Activated T-cell treated with anti-CD3 and anti-CD28 coated beads, Interleukin-2, amount 50 U/mL, for 72 hours (primary cell): ENCODE results near the gene AGO3. TPM values are rescaled to one million over a fixed set of nuclear protein-coding genes. Genes with fewer than 3 reads are reported as not detected.
A peak's percentile ranks its signal among the peaks of the same experiment; 100 is the strongest.

ENCODE experiments used
- ATAC-seq, 2 donors: fragments of 150-1000 bp; cut with Tn5 transposase; replicated peaks in 1 of 2; 2 replicates each; pipeline ENCODE4 v1.10.0; 2021; ENCODE audit warnings: moderate library complexity in 2 of 2, mild to moderate bottlenecking in 1 of 2
- DNase-seq, 2 donors: peaks; one replicate each; pipeline ENCODE4 v3.0.0; 2021 to 2022; ENCODE audit warnings: mixed read lengths in 1 of 2
- H3K27ac Mint-ChIP-seq: one replicate; pipeline ENCODE4 v1.8.0; 2022; ENCODE audit warnings: mild to moderate bottlenecking, moderate library complexity, mixed read lengths
- H3K27me3 Mint-ChIP-seq: one replicate; pipeline ENCODE4 v1.8.0; 2022; ENCODE audit warnings: low read depth, mixed read lengths
- H3K36me3 Mint-ChIP-seq, 2 donors: one replicate each; pipeline ENCODE4 v1.8.0; 2022; ENCODE audit warnings: mixed read lengths in 2 of 2, mild to moderate bottlenecking in 1 of 2; ENCODE audit not compliant: insufficient read depth in 2 of 2
- H3K4me1 Mint-ChIP-seq: one replicate; pipeline ENCODE4 v1.8.0; 2022; ENCODE audit warnings: low read depth, mixed read lengths
- H3K4me3 Mint-ChIP-seq, 2 donors: one replicate each; pipeline ENCODE4 v1.8.0; 2022; ENCODE audit warnings: mild to moderate bottlenecking in 2 of 2, mixed read lengths in 2 of 2, moderate library complexity in 2 of 2
- H3K9me3 Mint-ChIP-seq, 2 donors: one replicate each; pipeline ENCODE4 v1.8.0; 2022; ENCODE audit warnings: mixed read lengths in 2 of 2
- total RNA-seq, 2 donors: library from RNA; stranded (reverse); gene quantifications; one replicate each; pipeline ENCODE4 v1.2.3, GENCODE V29; 2022

The AGO3 gene
- total RNA-seq, 2 donors from 2014 or later, result 30.1 to 35.9 TPM

DNA sequence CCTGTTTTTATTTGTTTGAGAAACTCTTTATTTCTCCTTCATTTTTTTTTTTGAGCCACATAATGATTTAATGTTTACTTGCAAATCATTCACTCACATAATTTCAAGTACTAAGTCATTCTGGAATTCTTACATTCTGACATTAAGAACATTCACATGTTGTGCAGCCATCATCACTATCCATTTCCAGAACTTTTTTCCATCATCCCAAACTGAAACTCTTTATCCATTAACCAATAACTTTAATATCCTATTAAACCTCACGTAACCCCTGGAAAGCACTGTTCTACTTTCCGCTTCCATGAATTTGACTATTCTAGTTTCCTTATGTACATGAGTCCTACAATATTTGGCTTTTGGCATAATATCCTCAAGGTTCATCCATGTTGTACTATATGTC is 100.5 kb downstream of the AGO3 start:
- DNase-seq, result no peak
- Mint-ChIP-seq H3K9me3 (no peaks in the 10 kb centered on the region), H3K4me3 (no peak overlapping the region), H3K4me1 (no peaks in the 10 kb centered on the region), H3K36me3 (peaks cover 4 to 14% of the 10 kb centered on the region in 2 donors), H3K27me3 (no peaks in the 10 kb centered on the region), H3K27ac (peak overlapping the region; percentile 39)
- no peak for ATAC-seq

DNA sequence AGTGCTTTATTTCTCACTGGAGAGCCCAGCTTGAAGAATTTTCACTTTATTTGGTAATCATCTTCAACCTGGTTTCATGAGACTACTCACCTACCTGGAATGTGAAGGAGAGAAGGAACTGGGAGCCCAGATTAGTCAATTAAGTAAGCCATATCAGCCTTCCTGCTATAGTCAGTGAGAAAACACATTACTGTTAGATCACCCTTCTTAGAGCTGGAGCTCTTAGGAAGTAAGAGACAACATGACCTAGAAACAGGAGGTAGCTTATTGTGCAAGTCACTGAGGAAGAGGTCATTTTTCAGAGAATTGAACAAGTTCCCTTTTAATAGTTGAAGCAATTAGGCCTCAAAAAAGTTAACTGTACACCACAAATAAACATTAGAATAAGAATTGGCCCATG is 103.8 kb downstream of the AGO3 start:
- Mint-ChIP-seq H3K27me3 (no peaks in the 10 kb centered on the region), H3K4me1 (no peaks in the 10 kb centered on the region), H3K36me3 (peaks cover 0 to 6% of the 10 kb centered on the region in 2 donors), H3K27ac (no peak overlapping the region), H3K4me3 (no peak overlapping the region), H3K9me3 (no peaks in the 10 kb centered on the region)
- DNase-seq (no peak), ATAC-seq (no peak)

DNA sequence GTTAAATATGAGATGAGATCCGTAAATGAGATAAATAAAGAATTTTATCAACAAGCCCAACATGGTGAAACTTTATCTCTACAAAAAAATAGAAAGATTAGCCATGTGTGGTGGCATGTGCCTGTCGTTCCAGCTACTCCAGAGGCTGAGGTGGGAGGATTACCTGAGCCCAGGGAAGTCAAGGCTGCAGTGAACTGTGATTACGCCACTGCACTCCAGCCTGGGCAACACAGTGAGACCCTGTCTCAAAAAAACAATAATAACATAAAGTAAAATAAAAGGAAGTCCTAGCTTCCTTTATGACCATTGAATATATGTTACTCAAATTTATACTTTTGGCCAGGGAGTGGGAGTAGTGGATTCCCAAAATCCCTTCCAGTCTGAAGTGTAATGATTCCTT is 104.2 kb downstream of the AGO3 start:
- H3K9me3 Mint-ChIP-seq, result no peaks in the 10 kb centered on the region
- H3K4me1 Mint-ChIP-seq, result no peaks in the 10 kb centered on the region
- no peaks in the 10 kb centered on the region for H3K27me3 Mint-ChIP-seq
- H3K4me3 Mint-ChIP-seq, result no peak overlapping the region
- ATAC-seq, result no peak
- H3K27ac Mint-ChIP-seq, result no peak overlapping the region
- no peak for DNase-seq
- H3K36me3 Mint-ChIP-seq, result peaks cover 0 to 6% of the 10 kb centered on the region in 2 donors

DNA sequence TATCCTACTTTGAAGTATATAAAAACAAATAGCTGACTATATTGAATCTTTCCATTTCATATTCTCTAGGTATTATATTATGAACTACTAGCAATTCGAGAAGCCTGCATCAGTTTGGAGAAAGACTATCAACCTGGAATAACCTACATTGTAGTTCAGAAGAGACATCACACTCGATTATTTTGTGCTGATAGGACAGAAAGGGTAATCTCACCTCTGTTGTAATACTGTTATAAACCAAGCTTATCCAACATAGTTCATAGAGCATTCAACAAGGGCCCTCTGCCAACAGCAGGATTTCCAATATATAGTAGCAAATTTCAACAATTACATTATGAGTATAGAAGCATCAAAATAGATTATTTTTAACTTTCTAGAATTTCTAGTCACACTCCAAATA is 109.3 kb downstream of the AGO3 start:
- DNase-seq (no peak), ATAC-seq (no peak)
- no peak overlapping the region for H3K27ac Mint-ChIP-seq
- no peaks in the 10 kb centered on the region for H3K9me3 Mint-ChIP-seq
- H3K4me3 Mint-ChIP-seq, result no peak overlapping the region
- no peaks in the 10 kb centered on the region for H3K27me3 Mint-ChIP-seq
- H3K4me1 Mint-ChIP-seq, result no peaks in the 10 kb centered on the region
- peaks cover 0 to 4% of the 10 kb centered on the region in 2 donors for H3K36me3 Mint-ChIP-seq

DNA sequence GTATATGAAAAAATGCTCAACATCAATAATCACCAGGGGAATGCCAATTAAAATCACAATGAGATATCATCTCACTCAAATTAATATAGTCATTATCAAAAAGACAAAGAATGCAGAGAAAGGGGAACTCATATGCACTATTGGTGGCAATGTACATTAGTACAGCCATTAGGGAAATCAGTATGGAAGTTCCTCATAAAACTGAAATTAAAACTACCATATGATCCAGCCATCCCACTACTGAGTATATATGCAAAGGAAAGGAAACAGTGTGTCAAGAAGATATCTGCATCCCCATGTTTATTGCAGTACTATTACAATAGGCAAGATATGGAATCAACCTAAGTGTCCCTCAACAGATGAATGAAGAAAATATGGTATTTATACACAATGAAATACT is 120.9 kb downstream of the AGO3 start:
- no peak for DNase-seq
- no peaks in the 10 kb centered on the region for H3K9me3 Mint-ChIP-seq
- no peak for ATAC-seq
- no peaks in the 10 kb centered on the region for H3K4me1 Mint-ChIP-seq
- H3K27ac Mint-ChIP-seq, result no peak overlapping the region
- no peaks in the 10 kb centered on the region for H3K27me3 Mint-ChIP-seq
- peaks cover 6 to 14% of the 10 kb centered on the region in 2 donors for H3K36me3 Mint-ChIP-seq
- H3K4me3 Mint-ChIP-seq, result no peak overlapping the region

DNA sequence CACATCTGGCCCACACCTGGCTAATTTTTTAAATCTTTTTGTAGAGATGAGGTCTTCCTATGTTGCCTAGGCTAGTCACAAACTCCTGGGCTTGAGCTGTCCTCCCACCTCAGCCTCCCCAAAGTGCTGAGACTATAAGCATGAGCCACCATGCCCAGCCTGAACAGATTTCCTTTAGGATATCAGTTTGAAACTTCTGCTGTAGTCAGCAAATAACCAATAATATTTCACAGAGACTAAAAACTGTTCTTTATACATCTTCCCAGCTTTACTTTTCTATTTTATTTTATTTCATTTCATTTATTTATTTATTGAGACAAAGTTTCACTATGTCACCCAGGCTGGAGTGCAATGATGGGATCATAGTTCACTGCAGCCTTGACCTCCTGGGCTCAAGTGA is 123.1 kb downstream of the AGO3 start:
- Mint-ChIP-seq H3K4me1 (no peaks in the 10 kb centered on the region), H3K27me3 (no peaks in the 10 kb centered on the region), H3K9me3 (no peaks in the 10 kb centered on the region), H3K4me3 (no peak overlapping the region), H3K36me3 (peaks cover 1 to 4% of the 10 kb centered on the region in 2 donors), H3K27ac (no peak overlapping the region)
- ATAC-seq, result no peak
- DNase-seq, result no peak

DNA sequence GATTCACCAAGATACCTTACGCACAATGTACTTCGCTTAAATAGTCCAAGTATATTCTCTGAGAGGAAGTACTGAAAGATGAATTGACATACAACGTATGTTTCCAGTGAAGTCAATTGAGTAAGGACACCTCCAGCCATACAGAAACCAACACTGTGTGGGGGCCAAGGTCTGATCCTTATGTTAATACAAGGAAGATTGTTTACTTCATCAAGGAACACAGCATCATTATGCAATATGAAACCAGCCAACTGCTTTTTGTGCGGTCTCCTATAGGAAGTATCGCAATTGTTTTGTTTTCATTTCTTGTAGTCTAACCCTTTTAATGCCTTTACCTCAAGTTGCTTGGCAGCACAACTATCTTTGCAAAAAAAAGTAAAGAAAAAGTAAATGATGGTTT is 124.8 kb downstream of the AGO3 start:
- Mint-ChIP-seq H3K4me1 (no peaks in the 10 kb centered on the region), H3K36me3 (peaks cover 1 to 3% of the 10 kb centered on the region in 2 donors), H3K4me3 (no peak overlapping the region), H3K27me3 (no peaks in the 10 kb centered on the region), H3K27ac (no peak overlapping the region), H3K9me3 (no peaks in the 10 kb centered on the region)
- DNase-seq (no peak), ATAC-seq (no peak)

DNA sequence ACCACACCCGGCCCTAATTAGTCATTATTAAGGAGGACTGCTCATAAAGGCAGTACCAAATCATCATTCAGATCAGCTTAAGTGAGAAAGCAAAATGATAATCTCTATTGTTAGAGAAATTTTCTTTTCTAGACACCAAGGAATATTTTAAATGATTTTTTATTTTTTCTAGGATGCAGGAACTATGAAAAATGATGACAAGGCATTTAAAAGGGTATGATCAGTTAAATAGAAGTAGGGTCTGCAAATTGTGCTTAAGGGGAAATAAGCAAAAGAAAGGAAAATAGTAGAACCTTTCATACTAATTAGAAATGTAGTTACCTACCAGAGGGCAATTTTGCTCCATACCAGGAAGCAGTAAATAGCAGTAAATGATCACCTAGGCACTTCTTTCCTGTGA is 131.4 kb downstream of the AGO3 start:
- Mint-ChIP-seq H3K27ac (no peak overlapping the region), H3K4me3 (no peak overlapping the region), H3K9me3 (no peaks in the 10 kb centered on the region), H3K4me1 (no peaks in the 10 kb centered on the region), H3K36me3 (peaks cover 0 to 2% of the 10 kb centered on the region in 2 donors), H3K27me3 (no peaks in the 10 kb centered on the region)
- ATAC-seq (no peak), DNase-seq (no peak)

DNA sequence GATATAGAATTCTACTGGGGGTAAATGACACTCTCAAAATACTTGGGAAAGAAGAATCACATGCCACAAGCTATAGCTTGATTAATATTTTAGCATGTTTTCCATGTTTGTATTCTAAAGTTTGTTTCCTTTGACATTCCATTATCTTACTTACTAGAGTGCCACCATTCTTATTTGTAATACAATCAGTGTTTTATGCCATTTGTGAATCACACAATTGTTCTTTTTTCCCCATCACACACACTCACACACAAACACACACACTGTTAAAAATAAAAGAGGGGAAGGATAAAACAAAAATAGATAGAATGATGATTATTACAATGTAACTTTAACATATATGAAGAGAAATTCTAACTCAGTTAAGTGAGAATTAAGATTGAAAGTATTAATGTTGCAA is 137.0 kb downstream of the AGO3 start:
- Mint-ChIP-seq H3K36me3 (no peaks in the 10 kb centered on the region), H3K4me1 (no peaks in the 10 kb centered on the region), H3K4me3 (no peak overlapping the region), H3K27ac (no peak overlapping the region), H3K27me3 (no peaks in the 10 kb centered on the region), H3K9me3 (no peaks in the 10 kb centered on the region)
- DNase-seq (no peak), ATAC-seq (no peak)

DNA sequence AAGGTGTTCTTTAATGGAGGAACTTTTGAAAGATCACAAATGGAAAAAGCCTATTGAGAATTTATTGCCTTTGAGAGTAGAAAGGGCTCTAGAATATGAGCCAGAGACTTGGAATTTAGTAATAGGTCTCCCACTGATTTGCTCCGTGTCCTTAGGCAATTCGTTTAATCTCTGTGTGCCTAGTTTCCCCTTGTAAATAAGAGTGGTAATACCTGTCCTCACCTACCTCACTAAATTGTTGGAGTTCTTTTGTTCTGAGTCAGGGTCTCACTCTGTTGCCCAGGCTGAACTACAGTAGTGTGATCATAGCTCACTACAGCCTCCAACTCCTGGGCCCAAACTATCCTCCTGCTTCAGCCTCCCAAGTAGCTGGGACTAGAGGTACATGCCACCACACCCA is 138.0 kb downstream of the AGO3 start:
- H3K27ac Mint-ChIP-seq, result no peak overlapping the region
- no peak overlapping the region for H3K4me3 Mint-ChIP-seq
- no peak for DNase-seq
- no peaks in the 10 kb centered on the region for H3K27me3 Mint-ChIP-seq
- no peaks in the 10 kb centered on the region for H3K4me1 Mint-ChIP-seq
- no peaks in the 10 kb centered on the region for H3K9me3 Mint-ChIP-seq
- no peaks in the 10 kb centered on the region for H3K36me3 Mint-ChIP-seq
- no peak for ATAC-seq

DNA sequence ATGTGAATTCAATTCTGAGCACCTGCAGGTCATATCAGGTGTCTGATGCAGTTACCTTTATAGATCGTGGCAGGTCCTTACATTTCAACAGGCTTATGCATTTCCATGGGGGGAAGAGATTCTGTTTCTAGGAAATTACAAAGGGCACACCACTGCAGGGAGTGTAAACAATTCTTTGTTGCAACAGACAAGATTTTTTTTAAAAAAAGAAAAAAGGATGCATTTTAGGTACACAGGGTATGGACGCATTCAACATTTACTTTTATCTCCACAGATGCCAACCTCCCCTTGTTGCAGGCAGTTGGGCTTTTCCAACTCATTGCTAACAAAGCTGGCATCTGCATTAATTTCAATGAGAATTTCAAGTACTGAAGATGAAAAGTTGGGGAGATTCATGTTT is 139.4 kb downstream of the AGO3 start:
- Mint-ChIP-seq H3K27ac (no peak overlapping the region), H3K27me3 (no peaks in the 10 kb centered on the region), H3K4me1 (no peaks in the 10 kb centered on the region), H3K36me3 (no peaks in the 10 kb centered on the region), H3K4me3 (no peak overlapping the region), H3K9me3 (no peaks in the 10 kb centered on the region)
- no peak for DNase-seq
- ATAC-seq, result no peak

DNA sequence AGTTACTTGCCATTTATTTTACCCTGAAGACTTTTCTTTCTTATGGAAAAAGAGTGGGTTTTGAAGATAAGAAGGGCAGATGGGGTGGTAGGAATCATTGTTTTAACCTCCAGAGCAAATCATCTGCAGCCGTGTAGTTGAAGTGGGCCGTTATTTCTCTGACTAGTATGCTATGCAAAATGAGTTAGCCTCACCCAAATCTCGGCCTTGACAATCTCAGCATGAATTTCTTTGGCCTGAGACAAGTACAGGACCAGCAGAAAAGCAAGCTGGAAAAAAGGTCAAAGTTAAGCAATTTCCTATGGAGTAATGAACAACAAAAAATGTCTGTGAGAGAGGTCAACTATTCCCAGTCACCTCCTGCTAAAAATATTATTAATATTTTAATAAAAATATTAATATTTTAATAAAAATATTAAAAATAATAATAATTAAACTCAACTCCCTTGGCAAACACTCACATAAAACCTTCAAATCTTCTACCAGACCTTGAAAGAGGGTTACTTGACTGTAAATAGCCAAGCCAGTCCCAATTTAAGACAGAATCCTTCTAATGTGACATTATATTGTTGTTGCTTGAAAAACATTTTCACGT is 146.2 kb downstream of the AGO3 start:
- no peak overlapping the region for H3K27ac Mint-ChIP-seq
- no peaks in the 10 kb centered on the region for H3K4me1 Mint-ChIP-seq
- ATAC-seq (no peak), DNase-seq (no peak)
- no peaks in the 10 kb centered on the region for H3K36me3 Mint-ChIP-seq
- H3K4me3 Mint-ChIP-seq, result no peak overlapping the region
- H3K27me3 Mint-ChIP-seq, result peaks cover 27% of the 10 kb centered on the region
- H3K9me3 Mint-ChIP-seq, result no peaks in the 10 kb centered on the region

DNA sequence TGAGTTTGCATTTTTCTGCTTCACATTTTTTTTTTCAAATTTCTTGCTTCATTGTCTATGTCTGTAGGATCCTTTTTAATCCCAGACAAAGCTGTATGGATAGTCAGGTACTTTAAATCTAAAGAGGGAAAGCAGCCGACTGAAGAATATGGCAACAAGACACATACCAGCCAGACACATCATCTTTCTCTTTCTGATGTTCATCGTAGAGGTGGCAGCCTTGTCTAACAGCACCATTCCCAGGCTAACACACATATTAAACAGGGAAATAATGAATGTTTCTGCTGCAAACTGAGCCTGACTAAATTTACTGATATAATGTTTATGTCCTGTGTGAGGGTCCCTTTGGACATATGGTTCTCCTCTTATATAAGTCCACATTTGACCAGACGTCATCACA is 149.3 kb downstream of the AGO3 start:
- Mint-ChIP-seq H3K9me3 (no peaks in the 10 kb centered on the region), H3K4me1 (peaks cover 5% of the 10 kb centered on the region), H3K4me3 (no peak overlapping the region), H3K27ac (no peak overlapping the region), H3K27me3 (peaks cover 41% of the 10 kb centered on the region), H3K36me3 (no peaks in the 10 kb centered on the region)
- no peak for DNase-seq
- no peak for ATAC-seq

DNA sequence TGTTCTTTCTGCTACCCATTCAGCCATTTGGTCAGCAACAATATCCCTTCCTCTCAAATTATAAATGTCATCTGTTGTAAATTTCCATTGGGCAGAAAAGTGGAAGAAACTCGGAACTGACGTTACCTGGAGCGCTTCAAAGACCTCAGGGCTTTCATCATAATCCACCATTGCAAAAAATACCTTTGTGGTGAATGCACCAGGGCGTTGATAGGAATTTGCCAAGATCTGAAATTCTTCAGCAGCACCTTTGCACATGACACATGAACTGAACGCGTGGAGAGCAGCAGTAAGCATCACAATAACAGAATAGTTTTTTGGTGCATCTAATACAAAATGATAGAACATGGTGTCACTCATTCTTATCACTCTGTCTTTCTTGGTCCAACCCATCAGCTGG is 149.9 kb downstream of the AGO3 start:
- ATAC-seq, result no peak
- peaks cover 5% of the 10 kb centered on the region for H3K4me1 Mint-ChIP-seq

More for the DNA sequence above, 149.9 kb downstream of the AGO3 start:
- Mint-ChIP-seq H3K27me3 (peaks cover 41% of the 10 kb centered on the region), H3K4me3 (no peak overlapping the region), H3K27ac (no peak overlapping the region), H3K36me3 (no peaks in the 10 kb centered on the region), H3K9me3 (no peaks in the 10 kb centered on the region)
- DNase-seq, result no peak
